HuH-7.5 (cell line): ENCODE data around the gene SNORC.

ENCODE experiments used
- DNase-seq: peaks from one replicate; pipeline ENCODE4 v3.0.0; 2011; ENCODE audit warnings: low spot score

The SNORC gene

DNA sequence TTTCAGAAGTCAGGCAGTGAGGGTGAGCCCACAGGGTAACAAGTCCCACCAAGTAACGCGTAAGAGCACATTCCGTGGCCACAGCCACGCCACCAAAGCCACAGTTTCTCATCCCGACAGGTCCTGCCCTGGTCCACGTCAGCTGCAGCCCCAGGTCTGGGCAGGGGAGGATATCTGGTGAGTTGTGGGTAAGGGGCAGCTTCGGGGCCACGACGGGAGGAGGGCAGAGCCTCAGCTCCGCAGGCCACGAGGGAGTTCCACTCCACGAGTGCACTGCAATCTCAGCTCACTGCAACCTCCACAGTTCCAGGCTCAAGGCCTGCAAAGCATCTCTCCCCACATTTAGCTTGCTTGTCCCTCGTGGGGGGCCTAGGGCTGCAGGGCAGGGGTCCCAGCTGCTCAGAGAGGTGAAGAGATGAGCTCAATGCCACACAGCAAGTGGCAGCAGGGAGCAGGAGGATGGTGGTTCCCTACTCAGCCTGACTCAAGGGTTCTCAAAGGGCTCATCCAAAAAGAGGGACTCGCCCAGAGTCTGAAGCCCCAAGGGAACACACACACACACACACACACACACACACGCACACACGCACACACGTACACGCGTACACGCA, 12.5 kb downstream of the SNORC start:
- DNase-seq, result no peak

DNA sequence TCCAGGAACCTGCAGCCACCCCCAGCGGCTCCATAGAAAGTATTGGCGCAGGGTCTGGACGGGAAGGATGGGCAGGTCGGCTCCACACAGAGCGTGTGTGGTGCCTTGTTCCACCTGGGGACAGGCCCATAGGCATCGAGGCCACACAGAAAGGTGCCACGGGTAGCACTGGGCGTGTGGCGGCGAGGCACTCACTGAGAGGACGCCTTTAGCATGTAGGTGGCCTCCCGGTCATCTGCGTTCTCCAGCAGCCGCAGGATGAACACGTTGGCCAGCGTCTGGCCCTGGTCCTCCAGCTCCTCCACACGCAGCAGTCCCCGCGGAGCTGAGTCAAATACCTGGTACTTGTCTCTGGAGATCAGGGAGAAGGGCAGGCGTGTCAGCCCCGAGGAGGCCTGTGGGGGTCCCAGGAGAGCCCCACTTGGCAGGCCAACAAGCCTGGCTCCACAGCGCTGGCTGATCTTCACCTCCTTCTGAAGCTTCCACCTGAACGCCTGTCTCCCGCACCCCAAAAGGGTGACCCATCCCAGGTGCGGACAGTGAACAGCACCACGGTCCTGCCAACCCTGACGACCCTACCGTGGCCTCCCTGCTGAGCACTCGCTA, 13.2 kb downstream of the SNORC start:
- no peak for DNase-seq

DNA sequence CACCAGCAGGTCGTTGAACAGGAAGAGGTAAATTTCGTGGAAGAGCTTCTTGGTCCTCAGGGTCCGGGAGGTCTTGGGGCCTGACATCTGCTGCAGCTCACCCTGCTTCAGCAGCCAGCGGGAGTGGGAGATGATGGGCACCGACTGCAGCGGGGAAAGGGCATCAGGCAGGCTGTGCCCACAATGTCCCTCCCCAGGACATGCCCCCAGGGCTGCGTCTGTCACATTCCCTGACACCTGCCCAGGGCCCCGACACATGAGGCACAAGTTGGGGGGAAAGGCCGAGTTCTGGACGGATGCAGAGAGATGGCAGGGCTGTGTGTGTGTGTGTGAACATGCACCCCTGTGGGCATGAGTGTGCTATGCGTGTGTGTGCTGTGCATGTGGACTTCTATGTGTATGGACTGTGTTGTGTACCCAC, 13.9 kb downstream of the SNORC start:
- no peak for DNase-seq

DNA sequence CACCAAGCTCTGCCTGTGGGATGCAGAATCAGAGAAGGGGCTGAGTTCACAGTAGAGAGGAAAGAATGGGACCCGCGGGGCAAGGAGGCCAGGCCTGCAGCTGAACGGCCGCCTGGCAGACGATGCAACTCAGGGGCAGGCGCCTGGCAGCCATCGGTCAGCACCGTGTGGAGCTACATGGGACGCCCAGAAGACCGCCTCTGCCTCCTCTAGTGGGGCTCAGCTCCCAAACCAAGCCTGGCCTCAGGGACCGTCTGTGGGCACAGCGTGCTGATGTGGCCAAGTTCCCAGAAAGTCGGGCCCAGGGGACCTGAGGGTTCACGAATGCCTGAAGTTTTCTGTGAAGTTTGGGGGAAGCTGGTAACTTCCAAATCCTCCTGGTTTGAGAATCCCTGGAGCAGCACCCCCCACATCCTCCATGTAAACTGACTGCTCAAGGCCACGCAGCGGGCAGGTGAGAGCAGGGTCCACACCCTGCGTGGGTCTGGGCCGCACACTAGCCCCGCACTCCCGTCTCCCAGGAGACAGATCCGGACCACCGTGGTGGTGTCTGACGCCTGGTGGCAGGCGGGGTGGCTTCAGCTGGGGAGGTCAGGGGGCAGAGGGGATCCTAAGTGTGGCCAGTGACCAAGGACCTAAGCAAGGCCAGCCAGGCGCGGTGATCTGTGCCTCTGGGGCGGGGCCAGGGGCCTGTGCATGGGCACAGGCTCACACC, 14.6 kb downstream of the SNORC start:
- DNase-seq, result no peak

DNA sequence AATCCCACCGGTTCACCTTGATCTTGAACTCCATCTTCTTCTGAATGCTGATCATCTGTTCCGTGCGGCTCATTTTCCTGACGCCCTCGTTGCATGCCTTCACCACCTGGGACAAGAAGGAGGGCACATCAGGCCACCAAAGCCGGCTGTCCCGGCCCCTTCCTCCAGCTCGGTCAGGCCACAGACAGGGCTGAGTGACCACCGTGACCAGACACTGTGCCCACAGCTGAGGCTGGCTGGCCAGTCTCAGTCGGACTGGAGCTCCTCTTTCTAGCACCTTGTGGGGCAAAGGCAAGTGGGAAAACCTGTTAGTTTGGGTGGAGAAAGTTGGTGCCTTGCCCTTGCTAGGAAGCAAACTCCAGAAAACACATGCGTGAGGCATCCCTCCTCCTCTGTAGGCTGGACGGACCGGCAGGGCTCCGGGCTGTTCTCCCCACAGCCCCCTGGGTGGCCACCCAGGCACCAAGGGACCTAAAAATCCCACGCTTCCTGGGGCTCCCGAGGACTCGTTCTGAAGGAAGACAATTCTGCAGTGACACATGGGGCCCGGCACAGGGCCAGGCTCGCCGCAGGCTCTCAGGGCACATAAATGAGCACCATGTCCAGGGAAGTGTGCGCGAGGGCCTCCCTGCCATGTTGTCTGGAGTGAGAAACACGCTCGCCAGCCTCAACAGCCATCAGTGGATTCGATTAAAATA, 15.3 kb downstream of the SNORC start:
- no peak for DNase-seq

DNA sequence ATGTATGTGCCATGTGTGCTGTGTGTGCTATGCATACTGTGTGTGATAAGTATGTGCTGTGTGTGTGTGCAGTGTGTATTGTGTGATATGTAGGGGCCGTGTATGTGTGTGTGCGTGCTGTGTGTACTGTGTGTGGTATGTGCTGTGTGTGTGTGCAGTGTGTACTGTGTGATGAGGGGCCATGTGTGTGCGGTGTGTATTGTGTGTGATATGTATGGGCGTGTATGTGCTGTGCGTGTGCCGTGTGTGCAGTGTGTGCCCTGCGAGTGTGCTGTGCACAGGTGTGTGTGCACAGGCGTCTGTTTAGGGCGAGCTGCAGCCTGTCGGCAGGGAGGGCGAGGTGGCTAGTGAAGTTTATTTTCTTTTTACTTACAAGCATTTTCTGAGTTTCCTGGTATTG, 16.1 kb downstream of the SNORC start:
- DNase-seq, result no peak

DNA sequence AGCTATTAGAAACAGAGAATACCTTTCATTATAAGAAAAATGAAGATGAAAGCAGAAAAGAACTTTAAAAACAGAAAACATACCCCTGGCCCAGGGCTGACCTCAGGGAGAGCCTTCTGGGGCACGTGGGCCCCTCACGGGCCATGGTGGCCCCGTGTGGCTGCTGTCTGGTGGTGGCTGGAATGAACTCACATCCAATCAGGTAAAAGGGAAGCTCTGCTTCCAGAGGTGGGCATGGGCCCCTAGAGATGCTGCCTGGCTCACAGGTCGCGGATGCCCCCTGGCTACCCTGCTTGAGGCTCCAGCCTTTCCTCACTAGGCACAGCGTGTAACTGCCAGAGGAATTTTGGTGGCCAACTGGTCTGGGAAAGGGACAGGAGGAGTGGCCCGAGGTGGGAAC, 16.6 kb downstream of the SNORC start:
- DNase-seq, result no peak

DNA sequence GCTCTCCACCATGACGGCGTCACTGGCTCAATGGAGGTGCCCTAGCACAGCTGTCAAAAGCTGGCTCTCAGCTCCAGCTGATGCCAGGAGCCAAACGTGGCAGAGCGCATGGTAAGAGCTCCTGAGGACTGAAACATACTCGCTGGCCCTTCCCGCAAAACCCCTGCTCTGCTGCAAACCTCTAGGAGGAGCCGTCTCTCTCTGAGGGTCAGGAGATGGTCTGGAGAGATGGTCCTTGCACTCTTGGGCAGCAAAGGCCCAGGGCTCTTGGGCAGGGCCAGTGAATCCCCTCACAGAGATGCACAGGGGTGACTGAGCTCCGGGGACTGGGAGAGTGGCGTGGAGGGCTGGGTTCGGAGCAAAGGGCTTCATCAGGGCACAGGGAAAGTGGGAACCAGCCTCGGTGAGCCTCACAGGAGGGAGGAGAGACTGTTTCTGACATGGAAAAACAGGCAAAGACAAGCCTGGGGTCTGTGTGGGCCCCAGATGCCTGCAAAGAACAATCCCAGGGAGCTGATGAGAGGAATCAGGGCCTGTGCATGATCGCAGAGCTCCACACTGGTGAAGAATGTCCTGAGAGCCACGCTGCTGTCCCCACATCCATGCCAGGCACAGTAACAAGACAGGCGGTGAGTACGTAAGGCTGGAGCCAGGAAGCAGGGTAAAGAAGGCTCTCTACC, 17.2 kb downstream of the SNORC start:
- DNase-seq, result no peak

DNA sequence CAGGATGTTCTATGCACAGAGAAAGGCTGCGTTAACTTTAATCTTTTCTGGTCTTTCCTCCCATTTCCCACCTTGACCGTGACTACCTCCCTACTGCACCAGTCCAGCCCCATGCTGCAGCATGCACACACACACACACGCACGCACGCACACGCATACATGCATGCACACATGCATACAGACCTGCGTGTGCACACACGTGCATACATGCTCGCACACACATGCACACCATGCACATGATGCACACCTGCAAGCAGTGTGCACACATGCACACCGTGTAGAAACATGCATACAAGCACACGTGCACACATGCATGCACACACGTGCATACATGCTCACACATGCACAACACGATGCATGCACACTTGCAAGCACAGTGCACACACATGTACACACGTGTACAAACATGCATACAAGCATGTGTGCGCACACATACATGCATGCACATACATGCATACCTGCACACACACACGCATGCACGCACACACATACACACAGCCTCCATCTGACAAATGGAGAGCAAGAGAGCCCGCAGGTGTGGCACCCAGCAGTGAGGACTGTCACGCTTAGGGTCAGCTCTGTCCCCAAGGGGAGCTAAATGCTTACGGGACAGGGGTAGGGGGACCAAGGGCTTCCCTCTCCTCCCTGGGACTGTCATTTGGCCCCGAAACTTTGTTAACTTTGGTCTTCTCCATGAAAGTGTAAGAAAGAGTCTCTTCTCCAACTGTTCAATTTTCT, 18.2 kb downstream of the SNORC start:
- no peak for DNase-seq

DNA sequence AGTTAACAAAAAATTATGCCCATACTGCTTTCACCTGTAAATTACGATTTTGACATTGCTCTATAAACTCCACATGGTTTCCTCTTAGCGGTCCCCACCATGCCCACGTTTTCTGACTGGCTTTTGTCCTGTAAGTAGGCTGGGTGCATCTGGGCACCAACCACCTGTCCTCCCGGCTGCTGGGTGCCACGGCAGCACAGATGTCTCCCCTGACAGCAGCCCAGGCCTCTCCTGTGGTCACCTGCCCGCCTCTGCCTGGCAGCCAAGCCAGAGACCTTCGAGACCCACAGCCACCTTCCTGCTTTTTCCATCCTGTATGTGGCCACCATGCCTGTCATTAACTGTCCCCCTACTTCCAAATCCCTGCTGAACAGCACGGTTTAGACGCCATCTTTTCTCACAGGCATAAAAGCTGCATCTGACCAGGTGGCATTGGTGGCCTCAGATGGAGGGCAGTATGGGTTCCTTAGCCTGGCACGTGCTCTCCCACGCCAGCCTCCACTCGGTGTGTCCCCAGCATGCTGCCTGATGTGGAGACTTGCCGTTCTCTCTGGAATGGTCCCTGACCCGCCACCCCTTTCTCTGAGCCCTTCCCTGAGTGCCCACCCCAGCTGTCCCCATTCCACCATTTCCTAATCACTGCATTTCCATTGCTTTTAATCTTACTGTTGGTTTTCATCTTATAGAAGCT, 18.9 kb downstream of the SNORC start:
- no peak for DNase-seq

DNA sequence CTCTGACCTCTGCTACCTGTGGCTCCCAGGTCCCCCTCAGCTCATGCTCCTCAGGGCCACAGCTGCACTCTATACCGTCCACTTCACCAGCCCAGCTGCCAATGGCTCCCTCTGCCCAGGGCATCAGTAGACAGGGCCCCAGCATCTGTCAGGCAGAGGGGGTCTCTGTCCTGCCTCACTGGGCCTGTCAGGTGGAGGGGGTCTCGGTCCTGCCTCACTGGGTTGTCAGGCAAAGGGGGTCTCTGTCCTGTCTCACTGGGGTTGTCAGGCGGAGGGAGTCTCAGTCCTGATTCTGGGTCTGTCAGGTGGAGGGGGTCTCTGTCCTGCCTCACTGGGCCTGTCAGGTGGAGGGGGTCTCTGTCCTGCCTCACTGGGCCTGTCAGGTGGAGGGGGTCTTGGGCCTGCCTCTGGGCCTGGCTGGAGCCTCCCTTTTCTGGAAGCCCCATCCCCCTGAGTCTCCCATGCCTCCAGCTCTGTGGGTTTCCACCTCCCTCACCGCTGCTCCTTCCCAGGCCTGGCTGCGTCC, 19.9 kb downstream of the SNORC start:
- no peak for DNase-seq

DNA sequence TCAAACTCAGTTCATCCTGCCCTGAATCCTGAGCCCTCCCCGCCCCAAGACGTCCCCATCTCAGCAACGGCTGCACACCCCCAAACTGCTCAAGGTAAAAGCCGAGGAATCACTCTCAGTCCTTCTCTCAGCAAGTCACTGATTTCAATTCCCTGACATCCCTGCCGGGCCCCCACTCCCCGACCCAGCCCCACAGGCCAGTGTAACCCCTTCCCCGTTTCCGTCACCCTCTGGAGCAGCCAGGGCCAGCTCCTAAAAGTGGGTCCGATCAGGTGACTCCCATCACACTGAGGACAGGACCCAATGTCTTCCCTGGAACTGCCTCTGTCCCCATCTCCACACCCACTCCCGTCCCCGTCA, 20.5 kb downstream of the SNORC start:
- DNase-seq, result no peak

DNA sequence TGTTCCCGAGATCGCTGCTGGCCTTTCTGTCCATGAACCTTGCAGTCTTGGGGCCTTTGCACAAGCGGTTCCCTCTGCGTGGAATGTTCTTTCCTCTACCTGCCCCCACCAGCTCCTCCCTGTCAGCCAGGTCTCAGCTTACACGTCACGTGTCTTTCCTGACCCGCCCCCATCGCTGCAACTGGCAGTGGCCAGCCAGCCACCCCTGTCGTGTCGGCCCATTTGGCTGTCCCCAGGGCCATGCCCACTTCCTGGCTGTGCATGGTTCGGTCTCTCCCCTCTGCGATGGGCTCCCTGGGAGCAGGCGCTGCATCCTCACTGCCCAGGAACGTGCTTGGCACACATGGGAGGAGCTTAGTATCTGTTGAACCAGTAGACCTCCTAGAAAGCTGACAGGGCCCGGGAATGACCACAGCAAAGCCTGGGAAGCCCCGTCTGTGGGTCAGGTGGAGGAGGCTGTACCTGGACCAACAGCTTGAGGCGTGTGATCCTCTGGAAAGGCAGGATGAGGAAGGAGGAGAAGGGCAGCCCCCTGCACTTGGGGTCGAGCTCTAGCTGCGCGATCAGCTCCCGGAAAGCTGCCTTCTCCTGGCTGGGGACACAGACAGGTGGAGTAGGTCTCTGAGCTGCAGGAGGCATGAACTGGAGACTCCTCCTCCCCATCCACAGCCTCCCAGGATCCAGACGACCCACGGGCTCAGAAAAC, 21.0 kb downstream of the SNORC start:
- DNase-seq, result no peak

DNA sequence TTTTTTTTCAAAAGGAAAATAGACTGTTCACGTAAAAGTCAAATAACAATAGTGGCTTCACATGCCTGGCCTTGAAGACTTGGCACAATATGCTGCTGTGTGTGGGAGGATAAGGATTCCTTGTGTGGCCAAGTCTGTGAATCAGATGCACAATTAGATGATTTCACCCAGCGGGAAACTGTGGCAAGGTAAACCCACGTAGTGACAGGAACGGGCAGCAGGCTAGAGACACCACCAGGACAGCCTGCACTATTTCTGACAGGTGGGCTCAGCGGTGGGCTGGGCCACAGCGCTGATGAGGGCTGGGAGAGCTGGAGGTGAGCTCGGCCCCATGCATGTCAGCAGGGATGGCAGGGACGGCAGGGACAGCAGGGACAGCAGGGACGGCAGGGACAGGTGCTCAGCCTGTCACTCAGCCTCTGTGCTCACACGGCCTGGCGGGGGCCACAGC, 21.6 kb downstream of the SNORC start:
- no peak for DNase-seq

DNA sequence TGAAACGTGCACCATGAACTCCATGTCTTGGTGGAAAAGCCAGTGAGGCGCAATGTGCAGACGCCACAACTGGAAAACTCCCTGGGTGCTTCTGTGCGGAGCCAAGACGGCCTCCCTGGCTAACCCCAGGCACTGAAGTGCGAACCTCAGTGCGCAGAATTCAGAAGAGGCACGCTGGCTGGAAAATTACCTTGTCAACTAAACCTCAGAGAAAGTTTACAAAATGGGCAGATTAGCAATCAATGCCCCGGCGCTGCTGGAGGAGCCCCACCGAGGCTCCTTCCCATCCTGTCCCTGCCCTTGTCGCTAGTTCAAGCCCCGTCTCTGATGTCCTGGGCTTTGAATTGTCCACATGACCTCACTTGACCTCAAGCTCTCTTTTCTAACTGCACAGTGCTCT, 22.2 kb downstream of the SNORC start:
- DNase-seq, result no peak

DNA sequence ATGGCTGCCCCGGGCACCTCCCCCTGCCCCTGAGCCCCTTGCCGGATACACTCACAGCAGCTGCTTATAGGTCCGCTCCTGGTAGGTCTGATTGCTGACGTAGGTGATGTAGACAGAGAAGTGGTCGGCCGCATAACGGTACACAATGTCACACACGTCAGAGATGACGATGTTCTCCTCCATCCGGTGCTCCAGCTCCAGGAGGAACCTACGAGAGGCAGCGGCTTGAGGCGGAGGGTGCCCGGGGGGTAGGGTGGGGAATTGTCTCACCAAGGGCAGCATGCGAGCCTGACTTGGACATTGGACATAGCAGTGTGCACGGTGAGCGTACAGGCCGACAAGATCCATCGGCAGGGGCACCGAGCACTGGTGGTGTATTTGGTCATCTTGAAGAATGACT, 22.8 kb downstream of the SNORC start:
- no peak for DNase-seq

DNA sequence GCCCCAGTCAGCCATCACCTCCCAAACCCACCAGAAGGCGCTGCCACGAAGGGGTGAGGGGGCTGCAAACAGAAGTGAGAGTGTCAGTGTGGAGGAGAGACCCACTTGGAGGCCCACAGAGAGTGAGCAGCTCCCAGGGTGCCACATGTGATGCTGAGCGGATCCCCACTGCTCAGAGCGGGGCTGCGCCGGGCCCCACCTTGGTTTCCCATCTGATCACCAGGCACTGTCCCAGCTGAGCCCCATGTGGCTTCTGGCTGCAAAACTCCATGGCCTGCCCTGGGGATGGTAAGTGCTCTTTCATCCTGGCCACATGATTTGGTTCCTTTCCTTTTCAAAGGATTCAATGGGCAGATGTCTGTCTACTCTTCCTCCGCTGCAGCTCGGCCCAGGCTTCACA, 23.8 kb downstream of the SNORC start:
- no peak for DNase-seq

DNA sequence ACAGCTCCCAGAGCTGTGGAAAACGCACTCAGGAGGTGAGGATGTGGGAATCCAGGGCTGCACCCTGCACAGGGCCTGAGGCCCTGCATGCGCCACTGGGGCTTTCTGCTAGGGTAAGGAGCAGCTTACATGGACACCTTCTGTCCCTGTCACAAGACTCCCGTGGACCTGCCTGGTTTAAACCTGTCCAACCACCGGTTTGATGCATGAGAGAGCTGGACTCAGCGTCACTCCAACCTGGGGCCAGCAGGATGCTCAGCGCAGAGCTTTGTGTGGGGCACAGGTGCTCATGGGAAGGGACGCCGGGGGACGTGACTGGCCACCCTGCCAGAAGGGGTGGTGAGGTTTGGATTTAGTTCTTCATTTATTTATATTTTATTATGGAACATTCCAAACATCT, 24.2 kb downstream of the SNORC start:
- DNase-seq, result no peak

DNA sequence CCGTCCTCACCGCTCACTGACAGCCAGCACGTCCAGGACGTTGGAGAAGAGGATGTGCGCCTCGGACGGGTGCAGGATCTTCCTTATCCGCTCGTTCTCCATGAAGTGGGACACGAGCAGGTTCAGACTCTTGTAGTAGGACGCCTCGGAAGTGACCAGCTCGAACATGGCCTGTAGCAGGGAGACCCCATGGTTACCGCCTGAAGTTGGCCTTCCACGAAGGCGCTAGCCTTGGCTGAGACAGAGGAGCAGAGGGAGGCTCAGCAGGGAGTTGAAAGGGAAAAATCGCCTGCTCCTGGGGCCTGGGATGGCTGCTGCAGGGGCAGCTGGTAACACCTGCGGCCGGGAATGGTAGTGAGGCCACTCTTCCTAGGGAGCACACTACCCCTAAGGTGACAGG, 24.7 kb downstream of the SNORC start:
- DNase-seq, result no peak

DNA sequence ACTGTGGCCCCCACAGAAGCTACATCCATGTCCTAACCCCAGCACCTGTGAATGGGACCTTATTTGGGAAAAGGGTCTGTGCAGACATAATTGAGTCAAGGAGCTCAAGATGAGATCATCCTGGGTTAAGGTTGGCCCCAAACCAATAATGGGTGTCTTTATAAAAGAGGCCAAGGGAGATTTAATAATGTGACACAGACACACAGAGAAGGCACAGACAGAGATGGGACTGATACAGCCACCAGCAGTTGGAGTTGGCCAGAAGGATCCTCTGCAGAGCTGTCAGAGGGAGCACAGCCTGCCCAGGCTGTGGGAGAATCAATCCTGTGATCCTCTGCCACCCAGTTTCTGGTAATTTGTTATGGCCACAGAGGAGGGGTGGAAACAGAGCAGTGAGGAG, 26.0 kb downstream of the SNORC start:
- DNase-seq, result no peak
